Activated naive CD8-positive, alpha-beta T cell treated with anti-CD3 and anti-CD28 coated beads for 36 hours (primary cell): ENCODE measurements around the gene RPS5. TPM values are rescaled to one million over a fixed set of nuclear protein-coding genes. Genes with fewer than 3 reads are reported as not detected.
A peak's percentile ranks its signal among the peaks of the same experiment; 100 is the strongest.
"Not testable (repeated sequence)": the region's sequence is repeated elsewhere in the genome, so short reads cannot be mapped to it uniquely, and the experiment has no call there.

Experiments
- DNase-seq: peaks from one replicate; pipeline ENCODE4 v3.0.0; 2021
- H3K27ac Mint-ChIP-seq: one replicate; pipeline ENCODE4 v1.8.0; 2022; ENCODE audit warnings: mild to moderate bottlenecking, moderate library complexity, mixed read lengths
- H3K27me3 Mint-ChIP-seq: one replicate; pipeline ENCODE4 v1.8.0; 2022; ENCODE audit warnings: mild to moderate bottlenecking, mixed read lengths
- H3K36me3 Mint-ChIP-seq: one replicate; pipeline ENCODE4 v1.8.0; 2021; ENCODE audit warnings: mild to moderate bottlenecking, mixed read lengths
- H3K4me1 Mint-ChIP-seq: one replicate; pipeline ENCODE4 v1.8.0; 2021; ENCODE audit warnings: mixed read lengths
- H3K4me3 Mint-ChIP-seq: one replicate; pipeline ENCODE4 v1.8.0; 2022; ENCODE audit warnings: mild to moderate bottlenecking, moderate library complexity, mixed read lengths
- H3K9me3 Mint-ChIP-seq: one replicate; pipeline ENCODE4 v1.8.0; 2022; ENCODE audit warnings: mixed read lengths
- total RNA-seq, 2 experiments: library from RNA; stranded (reverse); gene quantifications; one replicate each; pipeline ENCODE4 v1.2.3, GENCODE V29; 2021

Gene RPS5
- 1,000 to 10,000 TPM; 1,717 to 1,777 TPM for total RNA-seq

- peak within 1 kb of the TSS; percentile 98 for H3K4me3 Mint-ChIP-seq
- DNase-seq = peak; percentile 96
- peaks cover 39% of the 10 kb centered on the region for H3K36me3 Mint-ChIP-seq
- H3K27me3 Mint-ChIP-seq = no peaks in the 10 kb centered on the region
- peaks cover 35% of the 10 kb centered on the region for H3K4me1 Mint-ChIP-seq
- no peaks in the 10 kb centered on the region for H3K9me3 Mint-ChIP-seq
- H3K27ac Mint-ChIP-seq = peak within 1 kb of the TSS; percentile 98
These were observed at the start of gene RPS5 for GRCh38 chr19:58386576-58387337. TSS of gene RPS5 (plus strand) at chr19:58387269. CDS start at chr19:58388138, 869 bp downstream.

DNA sequence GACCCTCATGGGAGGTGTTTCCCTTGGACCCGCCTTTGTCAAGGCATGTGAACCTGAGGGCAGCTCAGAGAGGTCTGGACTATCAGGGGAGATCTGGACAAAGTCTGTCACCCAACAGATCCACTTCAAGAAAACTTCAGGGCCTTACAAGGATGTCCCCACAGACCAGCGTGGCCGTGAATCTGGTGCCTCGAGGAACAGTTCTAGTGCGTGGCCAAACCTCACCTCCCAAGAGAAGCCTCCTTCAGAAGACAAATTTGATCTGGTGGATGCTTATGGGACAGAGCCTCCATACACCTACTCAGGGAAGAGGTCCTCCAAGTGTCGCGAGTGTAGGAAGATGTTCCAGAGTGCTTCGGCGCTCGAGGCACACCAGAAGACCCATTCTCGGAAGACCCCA lies 48.7 kb upstream of the RPS5 start:
- no peak for DNase-seq
- peaks cover 8% of the 10 kb centered on the region for H3K4me1 Mint-ChIP-seq
- peaks cover 27% of the 10 kb centered on the region for H3K36me3 Mint-ChIP-seq
- H3K9me3 Mint-ChIP-seq = no peaks in the 10 kb centered on the region
- H3K27me3 Mint-ChIP-seq = no peaks in the 10 kb centered on the region
- H3K4me3 Mint-ChIP-seq = no peak overlapping the region
- no peak overlapping the region for H3K27ac Mint-ChIP-seq

GRCh38 chr19:58338825-58339558 lies 48.1 kb upstream of the RPS5 start:
- Mint-ChIP-seq H3K36me3 (peaks cover 27% of the 10 kb centered on the region), H3K4me3 (no peak overlapping the region), H3K4me1 (peaks cover 8% of the 10 kb centered on the region), H3K27me3 (no peaks in the 10 kb centered on the region), H3K9me3 (no peaks in the 10 kb centered on the region), H3K27ac (no peak overlapping the region)
- no peak for DNase-seq

- Mint-ChIP-seq H3K36me3 (peaks cover 20% of the 10 kb centered on the region), H3K4me1 (peaks cover 30% of the 10 kb centered on the region), H3K27me3 (no peaks in the 10 kb centered on the region), H3K9me3 (no peaks in the 10 kb centered on the region), H3K27ac (peak overlapping the region; percentile 22), H3K4me3 (peak overlapping the region; percentile 87)
- DNase-seq = no peak
These were observed 41.5 kb upstream of the RPS5 start for GRCh38 chr19:58345558-58345957.

GRCh38 chr19:58346961-58347929 lies 39.8 kb upstream of the RPS5 start:
- Mint-ChIP-seq H3K27ac (peak overlapping the region; percentile 90), H3K4me1 (peaks cover 29% of the 10 kb centered on the region), H3K27me3 (no peaks in the 10 kb centered on the region), H3K36me3 (peaks cover 31% of the 10 kb centered on the region), H3K4me3 (peak overlapping the region; percentile 97), H3K9me3 (no peaks in the 10 kb centered on the region)
- DNase-seq = peak; percentile 80

DNA sequence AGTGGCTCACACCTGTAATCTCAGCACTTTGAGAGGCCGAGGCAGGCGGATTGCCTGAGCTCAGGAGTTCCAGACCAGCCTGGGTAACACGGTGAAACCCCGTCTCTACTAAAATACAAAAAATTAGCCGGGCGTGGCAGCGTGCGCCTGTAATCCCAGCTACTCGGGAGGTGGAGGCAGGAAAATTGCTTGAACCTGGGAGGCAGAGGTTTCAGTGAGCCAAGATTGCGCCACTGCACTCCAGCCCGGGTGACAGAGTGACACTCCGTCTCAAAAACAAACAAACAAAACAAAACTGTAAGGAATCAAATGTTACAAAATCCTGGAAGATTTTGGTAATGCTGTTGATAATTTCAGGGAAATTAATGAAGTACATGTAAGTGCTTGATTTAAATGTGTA lies 39.0 kb upstream of the RPS5 start:
- peak overlapping the region; percentile 90 for H3K27ac Mint-ChIP-seq
- DNase-seq, H3K9me3 Mint-ChIP-seq: not testable (repeated sequence)

GRCh38 chr19:58349590-58349989 lies 37.5 kb upstream of the RPS5 start:
- H3K27me3 Mint-ChIP-seq = no peaks in the 10 kb centered on the region
- peaks cover 29% of the 10 kb centered on the region for H3K4me1 Mint-ChIP-seq
- no peaks in the 10 kb centered on the region for H3K9me3 Mint-ChIP-seq
- no peak for DNase-seq
- H3K27ac Mint-ChIP-seq = peak overlapping the region; percentile 52
- peak overlapping the region; percentile 45 for H3K4me3 Mint-ChIP-seq
- peaks cover 33% of the 10 kb centered on the region for H3K36me3 Mint-ChIP-seq

More for the DNA sequence above, 39.0 kb upstream of the RPS5 start:
- H3K4me3 Mint-ChIP-seq = peak overlapping the region; percentile 97
- H3K27me3 Mint-ChIP-seq = not testable (repeated sequence)
- H3K4me1 Mint-ChIP-seq = peaks cover 29% of the 10 kb centered on the region
- H3K36me3 Mint-ChIP-seq = peaks cover 33% of the 10 kb centered on the region

DNA sequence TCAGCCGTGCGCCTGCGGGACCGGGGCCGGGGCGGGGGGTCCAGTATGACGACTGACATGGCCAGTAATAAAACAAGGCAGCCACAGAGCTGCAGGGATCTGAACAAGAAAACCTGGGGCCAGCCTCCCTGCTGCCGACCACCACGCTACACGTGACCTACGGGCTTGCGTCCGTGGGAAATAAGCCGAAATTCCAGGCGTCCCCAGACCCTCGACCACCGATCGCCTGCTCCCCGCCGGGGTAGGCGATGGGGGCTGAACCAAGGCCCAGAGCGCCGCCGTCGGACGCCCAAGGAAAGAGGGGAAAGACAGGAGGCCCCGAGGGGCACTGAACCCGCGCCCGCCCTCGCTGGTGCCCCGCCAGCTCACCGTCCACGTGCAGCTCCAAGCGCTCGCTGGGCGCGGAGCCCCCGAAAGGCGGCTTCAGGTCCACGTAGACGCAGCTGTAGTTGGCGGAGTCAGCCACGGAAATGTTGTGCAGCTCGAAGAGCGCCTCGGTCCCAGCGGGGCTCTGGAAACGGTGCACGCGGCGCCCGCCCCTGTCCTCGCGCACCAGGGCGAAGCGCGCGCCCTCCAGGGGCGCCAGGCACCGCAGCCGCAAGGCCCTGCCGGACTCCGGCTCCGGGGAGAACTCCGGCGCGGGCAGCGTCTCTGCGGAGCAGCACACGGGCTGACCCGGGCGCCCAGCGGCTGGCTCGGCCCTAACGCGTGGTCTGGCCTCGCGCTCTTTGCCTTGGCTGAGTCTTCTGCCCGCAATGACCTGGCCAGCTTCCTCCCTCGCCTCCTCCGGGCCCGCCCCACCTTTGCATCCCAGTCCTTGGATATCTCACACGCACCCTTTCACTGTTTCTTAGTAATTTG lies 36.8 kb upstream of the RPS5 start:
- Mint-ChIP-seq H3K36me3 (peaks cover 28% of the 10 kb centered on the region), H3K9me3 (no peaks in the 10 kb centered on the region), H3K27ac (no peak overlapping the region), H3K4me3 (peak overlapping the region; percentile 45), H3K4me1 (peaks cover 29% of the 10 kb centered on the region), H3K27me3 (no peaks in the 10 kb centered on the region)
- no peak for DNase-seq

DNA sequence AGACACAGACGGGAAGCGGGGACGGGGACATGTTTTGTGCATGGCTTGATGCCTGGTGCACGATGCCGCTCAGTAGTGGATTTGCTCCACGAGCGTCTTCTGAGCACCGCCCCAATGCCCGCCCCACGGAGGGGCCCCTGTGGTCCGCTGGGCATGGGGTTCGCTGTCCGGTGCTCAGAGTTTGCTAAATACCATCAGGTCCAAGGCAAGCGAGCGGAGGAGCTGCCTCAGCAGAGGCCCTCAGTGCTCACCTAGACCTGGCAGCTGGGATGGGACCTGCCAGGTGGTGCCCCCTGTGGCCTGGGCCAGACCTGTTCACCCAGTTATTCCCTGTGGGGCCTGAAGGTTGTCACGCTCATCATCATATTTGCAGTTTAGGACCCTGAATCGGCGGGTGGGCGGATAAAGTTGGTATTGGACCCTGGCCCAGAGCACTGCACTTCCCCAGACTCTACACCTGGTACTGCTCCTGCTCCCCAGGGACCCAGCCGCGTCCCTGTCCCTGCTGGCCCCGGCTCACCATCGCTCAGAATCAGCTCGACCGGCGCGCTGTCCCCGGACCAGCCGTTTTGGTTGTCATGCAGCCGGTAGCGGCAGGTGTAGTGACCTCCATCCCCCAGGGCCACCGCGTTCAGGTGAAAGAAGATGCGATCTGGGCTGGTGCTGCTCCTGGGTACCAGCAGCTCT lies 36.1 kb upstream of the RPS5 start:
- no peak overlapping the region for H3K27ac Mint-ChIP-seq
- H3K27me3 Mint-ChIP-seq = no peaks in the 10 kb centered on the region
- DNase-seq = no peak
- peaks cover 24% of the 10 kb centered on the region for H3K36me3 Mint-ChIP-seq
- peaks cover 27% of the 10 kb centered on the region for H3K4me1 Mint-ChIP-seq
- H3K9me3 Mint-ChIP-seq = no peaks in the 10 kb centered on the region
- H3K4me3 Mint-ChIP-seq = no peak overlapping the region

- Mint-ChIP-seq H3K4me3 (no peak overlapping the region), H3K27me3 (no peaks in the 10 kb centered on the region), H3K36me3 (peaks cover 24% of the 10 kb centered on the region)
These were observed 35.6 kb upstream of the RPS5 start for GRCh38 chr19:58351558-58351878.

DNA sequence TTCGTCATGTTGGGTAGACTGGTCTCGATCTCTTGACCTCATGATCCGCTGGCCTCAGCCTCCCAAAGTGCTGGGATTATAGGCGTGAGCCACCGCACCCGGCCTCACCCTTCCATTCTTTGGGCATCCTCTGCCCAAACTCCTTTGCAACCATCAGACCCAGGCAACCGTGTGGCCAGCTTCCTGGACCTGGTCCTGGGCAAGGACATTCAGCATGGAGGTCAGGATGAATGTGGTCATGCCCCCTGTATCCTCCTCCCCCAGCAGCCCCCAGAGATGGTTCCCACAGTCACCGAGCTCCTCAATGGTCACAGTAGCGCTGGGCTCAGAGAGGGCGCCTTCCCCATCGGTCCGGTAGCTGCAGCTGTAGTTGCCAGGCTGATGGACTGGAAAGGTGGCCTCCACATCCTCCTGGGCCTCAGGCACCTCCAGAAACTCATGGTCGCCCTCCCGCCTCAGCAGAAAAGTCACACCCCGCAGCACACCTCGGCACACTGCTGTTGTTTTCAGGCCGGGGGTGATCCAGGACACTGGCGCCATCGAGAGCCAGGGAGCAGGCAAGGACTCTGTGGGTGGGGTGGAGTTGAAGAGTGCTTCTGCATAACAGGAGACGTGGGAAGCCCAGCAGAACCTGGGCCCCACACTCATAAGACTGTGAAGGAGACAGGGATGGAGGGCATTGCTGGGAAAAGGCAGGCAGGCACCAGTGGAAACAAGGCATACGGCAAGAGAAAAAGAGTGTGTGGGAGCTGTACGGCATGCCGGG lies 34.9 kb upstream of the RPS5 start:
- Mint-ChIP-seq H3K4me3 (no peak overlapping the region), H3K36me3 (peaks cover 24% of the 10 kb centered on the region), H3K27me3 (no peaks in the 10 kb centered on the region), H3K27ac (no peak overlapping the region), H3K4me1 (peaks cover 22% of the 10 kb centered on the region), H3K9me3 (no peaks in the 10 kb centered on the region)
- no peak for DNase-seq

More at GRCh38 chr19:58351558-58351878, 35.6 kb upstream of the RPS5 start:
- Mint-ChIP-seq H3K9me3 (no peaks in the 10 kb centered on the region), H3K27ac (no peak overlapping the region), H3K4me1 (peaks cover 25% of the 10 kb centered on the region)
- no peak for DNase-seq

DNA sequence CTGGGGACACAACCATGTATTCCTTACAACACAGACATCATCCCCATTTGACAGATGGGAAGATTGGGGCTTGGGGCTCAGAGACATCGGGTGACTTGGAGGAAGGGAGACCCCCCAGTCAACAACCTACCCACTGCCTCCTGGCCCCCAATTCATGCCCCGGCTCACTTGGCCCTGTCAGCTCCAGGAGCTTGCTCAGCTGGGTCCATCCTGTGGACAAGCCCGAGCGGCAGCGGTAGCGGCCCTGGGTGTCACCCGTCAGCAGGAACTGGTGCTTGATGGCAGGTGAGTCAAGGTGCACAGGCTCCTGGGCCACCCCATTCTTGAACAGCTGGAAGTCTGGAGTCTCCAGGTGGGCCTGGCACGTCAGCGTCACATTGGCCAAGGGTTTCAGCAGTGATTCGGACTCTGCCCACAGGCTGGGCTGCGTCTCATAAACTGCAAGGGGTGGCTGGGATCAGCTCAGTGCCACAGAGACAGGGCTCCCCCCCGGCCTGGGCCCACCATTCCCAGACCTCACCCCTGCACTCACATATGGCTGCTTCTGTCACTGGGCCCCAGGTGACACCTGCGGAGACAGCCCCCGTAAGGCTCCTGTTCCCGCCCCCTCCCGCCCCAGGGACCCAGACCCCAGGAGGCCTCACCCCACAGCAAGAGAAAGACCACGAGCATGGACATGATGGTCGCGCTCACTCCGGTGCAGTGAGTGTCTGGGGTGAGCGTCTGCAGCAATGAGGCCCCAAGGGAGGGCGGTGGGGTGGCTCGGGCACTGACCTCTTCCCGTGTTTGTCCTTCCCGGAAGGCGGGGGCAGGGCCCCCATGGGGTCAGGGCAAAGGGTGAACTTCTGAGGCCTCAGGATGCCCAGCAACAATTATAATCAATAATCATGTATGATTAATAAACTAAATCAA lies 34.1 kb upstream of the RPS5 start, which contains the start of gene A1BG:
TSS of gene A1BG (minus strand) at position 733 of the 912 bp plus-strand sequence. CDS start at position 678, 55 bp downstream.
- DNase-seq = no peak
- Mint-ChIP-seq H3K36me3 (peaks cover 24% of the 10 kb centered on the region), H3K27ac (no peak within 1 kb of the TSS), H3K4me1 (peaks cover 24% of the 10 kb centered on the region), H3K4me3 (no peak within 1 kb of the TSS), H3K27me3 (no peaks in the 10 kb centered on the region), H3K9me3 (no peaks in the 10 kb centered on the region)
